Stimulated activated CD8-positive, alpha-beta memory T cell treated with anti-CD3 and anti-CD28 coated beads, Interleukin-4, amount 100 ng/mL, for 48 hours (primary cell): ENCODE results near the gene ASB18.

Experiments used
- DNase-seq: peaks from one replicate; pipeline ENCODE4 v3.0.0-alpha.2; 2020

The ASB18 gene

DNA sequence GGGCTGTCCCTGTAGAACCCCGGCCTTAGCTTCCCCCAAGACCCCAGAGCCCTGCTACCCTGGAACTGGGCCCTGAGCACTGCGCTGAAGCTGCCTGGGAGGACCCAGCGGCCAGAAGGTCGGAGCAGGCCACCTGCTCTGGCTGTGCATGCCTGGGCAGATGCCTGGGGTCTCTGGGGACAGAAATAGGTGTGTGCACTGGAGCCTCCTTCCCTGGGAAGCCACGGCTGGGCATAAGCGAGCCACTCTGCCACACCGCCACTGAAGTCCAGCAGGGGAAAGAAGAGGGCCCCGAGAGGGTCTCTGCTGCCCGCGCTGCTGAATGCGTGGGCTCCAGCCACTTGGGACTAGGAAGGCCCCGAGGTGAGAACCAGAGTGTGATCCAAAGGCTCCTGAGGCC is 102.7 kb downstream of the ASB18 start:
- no peak for DNase-seq

DNA sequence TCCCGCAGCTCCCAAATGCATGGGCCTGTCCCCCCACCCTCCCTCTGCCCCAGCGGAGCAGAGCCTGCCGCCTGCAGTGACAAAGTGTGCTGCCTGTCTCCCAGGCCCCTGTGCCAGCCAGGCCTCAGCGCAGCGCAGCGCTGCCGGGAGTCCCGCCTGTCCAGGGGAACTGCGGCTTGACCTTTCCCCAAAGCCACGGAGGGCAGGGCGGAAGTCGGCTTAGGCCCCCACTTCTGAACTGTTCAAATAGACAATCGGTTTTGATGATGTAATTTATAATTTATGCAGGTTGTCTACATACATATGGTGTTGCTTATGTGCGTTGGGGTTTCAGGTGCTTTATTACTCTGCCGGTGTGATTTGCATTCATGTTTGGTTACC is 103.1 kb downstream of the ASB18 start:
- no peak for DNase-seq

DNA sequence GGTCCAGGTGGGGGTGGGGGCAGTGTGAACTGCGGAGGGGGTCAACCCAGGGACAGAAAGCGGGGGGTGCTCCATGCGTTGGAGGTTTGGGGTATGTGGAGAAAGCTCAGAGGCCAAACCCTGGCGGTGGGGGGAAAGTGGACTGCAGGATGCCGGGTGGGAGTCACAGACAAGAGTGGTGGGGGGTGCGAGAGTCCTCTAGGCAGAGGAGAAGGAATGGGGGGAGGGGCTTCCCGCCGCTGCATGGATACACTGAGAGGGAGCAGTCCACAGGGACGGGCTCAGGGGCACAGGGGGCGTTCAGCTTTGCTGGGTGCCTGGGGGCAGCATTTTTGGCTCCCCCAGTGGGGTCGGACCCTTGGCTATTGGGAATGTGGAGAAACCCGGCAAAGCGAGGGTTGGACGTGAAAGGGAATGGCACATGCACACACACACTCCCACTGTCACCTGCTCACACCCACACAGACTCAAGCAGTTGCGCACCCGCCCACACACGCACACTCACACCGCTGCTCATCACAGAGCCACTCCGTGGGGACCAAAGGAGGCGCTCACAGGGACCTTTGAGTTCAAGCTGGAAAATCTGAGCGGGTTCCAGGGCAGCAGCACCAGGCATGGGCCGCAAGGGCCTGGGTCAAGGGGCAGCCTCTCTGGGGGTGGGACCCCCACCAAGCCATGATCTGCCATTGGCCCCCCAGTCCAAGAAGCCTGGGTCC is 103.7 kb downstream of the ASB18 start:
- DNase-seq, result no peak

DNA sequence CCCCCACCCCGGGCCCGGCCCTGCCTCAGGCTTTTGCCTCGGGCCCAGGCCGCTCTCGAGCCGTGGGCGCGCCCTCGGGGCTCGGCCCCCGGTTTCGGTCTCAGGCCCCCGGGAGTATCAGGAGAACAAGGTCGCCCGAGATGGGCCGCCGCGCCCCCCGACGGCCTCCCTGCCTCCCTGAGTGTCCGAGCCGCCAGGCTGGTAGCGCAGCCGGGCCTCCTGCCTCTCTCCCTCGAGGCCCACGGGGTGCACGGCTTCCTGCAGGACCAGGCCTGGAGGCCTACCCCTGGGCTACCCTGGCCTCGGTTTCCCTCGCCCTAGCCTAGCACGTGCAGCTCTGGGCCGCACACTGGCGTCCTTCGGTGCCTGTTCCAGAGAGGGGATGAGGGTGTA is 104.4 kb downstream of the ASB18 start:
- DNase-seq, result no peak

DNA sequence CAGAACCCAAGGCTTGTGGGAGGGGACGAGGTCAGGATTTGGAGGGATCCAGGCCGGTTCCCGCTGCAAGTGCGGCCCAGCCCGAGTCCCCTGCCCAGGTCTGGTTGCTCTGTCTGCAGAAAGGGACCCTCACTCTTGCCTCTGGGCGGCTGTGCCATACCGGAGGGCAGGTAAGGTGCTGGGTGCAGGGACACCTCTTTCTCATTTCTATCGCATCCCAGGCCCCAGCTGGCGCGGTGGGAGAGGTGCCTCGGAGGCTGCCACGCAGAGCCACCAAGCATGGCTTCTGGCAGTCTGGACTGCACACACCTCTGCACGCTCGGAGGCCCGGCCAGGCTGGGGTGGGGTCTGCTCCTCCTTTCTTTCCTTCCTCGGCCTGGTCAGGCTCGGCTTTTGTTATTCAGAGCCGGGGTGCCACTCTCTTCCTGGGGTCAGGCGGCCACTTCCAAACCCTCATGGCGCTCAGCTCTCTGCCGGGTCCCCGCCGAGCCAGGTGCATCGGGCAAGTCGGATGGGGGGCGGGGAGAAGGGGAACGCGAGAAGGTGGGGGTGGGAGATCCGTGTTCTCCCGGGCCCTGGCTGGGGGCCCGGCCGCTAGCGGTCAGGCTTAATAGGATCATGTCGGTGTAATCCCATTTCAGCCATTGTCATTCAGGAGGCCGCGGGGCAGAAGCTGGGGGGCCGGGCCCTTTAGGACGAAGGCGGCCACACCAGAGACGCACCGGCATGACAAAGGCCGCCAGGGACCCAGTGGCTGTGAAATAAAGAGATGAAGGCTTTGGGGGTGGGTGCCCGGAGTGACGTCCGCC is 105.0 kb downstream of the ASB18 start:
- no peak for DNase-seq

DNA sequence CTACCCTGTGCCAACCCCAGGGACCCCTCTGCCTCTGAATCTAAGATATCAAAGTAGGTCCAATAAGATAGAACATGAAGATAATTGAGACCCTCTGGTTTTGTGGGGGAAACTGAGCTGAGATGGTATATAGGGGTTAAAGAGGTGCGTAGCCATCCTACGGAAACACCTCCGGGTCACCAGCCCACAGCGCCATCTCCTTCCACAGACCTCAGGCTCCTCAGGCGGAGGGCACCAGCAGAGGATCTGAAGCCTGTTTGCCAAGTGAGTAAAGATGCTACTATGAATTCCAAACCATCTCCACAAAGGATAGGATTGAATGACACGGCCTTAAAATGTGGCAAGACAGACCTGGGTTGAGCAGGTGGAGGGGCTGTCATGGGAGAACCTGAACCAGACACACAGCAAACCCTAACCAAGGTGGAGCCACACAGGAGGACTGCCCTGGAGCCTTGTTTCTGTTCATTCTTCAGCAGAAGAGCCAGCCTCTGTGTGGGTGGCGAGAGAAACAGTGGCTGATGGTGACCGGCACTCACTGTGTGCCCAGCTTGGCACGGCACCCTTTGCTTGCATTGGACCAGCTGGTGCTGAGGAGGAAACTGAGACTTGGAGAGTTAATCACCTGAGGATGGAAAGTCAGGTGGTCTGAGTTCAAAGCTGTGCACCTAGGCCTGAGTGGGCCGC is 106.2 kb downstream of the ASB18 start:
- no peak for DNase-seq

DNA sequence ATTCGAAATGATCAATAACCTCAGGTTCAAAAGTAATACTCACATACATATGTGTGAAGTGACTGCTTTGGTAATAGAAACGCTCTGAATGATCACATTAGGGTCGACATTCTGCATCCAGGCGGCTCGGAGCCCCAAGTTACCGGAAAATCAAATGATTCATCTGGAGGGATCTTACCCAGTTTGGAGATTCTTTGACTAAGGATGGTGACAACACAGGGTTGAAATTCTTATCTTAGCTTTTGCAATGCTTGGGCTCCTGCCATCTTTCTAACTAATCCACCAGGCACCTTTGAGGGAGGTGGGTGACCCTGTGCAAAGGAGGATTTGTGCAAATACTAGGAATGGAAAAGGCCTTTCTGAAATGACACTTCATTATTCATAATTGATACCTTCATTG is 106.8 kb downstream of the ASB18 start:
- no peak for DNase-seq

DNA sequence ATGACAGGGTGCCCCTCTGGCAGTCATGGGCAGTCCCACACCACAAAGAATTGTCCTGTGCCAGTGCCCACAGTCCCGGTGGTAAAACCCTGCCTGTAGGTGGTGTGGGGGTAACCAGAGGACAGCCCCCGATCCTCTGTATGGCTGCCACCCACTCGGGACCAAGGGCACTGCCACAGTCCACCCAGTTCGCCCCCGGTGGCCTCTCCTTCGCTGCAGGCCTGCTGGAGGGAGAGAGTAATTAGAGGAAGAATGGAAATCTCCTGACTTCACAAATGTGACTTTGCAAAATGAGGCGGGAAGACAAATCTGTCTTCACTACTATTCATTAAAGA is 107.4 kb downstream of the ASB18 start:
- DNase-seq, result no peak

DNA sequence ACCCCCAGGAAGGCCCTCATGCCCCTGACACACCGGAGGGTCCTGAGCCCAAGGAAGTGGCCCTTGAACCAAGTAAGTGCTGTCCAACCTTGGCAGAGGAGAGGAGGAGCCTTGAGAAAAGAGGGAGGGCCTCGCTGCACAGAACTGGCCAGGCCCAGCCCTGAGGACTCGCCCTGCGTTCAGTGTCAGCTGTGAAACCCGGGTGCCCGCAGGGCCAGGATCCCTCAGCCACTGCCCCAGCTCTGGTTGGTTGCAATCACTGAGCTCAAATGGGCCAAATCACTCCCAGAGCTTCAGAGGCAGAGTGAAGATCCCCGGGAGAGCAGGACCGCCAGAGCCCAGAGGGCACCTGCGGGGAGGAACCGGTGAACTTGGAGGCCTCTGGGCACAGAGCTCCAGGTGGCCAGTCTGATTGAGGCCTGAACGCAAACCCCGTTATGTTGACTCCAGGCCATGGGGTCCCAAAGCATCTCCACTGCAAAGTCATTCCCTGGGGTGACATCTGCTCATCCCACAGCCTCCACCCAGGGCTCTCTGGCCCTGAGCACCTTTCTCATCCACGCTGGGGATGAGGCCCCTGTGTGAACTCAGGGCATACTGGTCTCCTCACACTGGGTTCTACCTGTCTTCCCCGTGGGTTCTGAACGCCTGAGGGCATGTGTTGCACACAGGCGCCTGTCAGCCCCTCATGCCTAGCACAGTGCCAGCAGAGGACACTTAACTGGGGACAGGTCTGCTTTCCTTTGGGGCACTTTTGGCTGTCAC is 107.9 kb downstream of the ASB18 start:
- no peak for DNase-seq

DNA sequence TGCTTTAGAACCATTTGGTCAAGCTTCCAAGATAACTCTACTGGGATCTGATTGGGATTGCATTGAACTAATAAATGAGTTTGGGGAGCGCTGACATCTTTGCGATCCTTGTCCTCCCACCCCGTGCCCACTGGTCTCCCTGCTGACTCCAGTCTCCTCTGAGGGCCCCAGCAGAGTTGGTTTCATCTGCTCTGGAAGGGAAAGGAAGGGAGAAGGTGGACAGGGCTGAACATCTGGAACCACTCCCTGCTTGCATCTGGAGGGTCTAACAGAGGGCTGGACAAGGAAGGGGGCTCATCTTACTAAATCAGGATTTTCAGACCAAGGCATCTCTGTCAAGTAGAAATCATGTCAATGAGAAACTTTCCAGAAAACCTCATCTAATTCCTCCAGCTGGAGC is 108.8 kb downstream of the ASB18 start:
- DNase-seq, result no peak

DNA sequence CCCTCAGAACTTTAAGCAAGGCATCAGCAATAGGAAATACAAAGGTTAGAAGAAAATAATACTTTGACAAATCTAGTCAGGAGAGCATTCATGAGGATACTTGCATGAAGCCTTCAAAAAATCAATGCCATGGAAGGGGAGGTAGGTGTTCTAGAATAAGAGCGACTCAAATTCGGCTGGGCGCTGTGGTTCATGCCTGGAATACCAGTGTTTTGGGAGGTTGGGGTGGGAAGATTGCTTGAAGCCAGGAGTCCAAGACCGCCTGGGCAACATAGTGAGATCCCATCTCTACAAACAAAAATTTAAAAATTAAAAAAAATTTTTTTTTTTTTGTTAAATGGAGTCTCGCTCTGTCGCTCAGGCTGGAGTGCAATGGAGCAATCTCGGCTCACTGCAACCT is 117.8 kb downstream of the ASB18 start:
- no peak for DNase-seq

DNA sequence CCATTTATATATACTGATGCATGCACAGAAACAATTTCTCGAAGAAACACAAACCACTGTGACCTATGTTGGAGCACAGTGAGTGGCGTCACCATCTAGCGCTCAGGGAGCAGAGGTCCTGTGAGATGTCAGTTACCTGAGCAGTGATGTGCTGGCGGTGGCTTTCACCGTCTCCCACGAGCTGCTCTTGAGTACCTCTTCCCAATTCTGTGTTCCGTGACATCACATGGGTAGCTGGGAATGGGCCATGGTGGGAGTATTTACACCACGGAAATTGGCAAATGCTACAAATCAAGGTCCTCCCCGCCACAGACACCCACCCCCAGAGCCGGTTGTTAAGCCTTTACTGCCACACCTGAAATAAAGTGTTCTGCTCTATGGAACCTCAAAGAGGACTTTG is 120.4 kb downstream of the ASB18 start:
- no peak for DNase-seq
